GM23338 (cell line): Measurements from ENCODE around the gene ERI3.

Experiments used
- CREB1 ChIP-seq: fragments of 250-450 bp; sonication (Bioruptor Pico); IDR thresholded peaks from 2 replicates; pipeline ENCODE4 v1.5.0; 2020; ENCODE audit warnings: low read depth, mild to moderate bottlenecking, moderate library complexity
- EZH2 ChIP-seq: fragments of 200-600 bp; sonication (generic); IDR thresholded peaks from one replicate; pipeline ENCODE4 v1.8.0; 2017; ENCODE audit warnings: antibody characterized with exemption, mild to moderate bottlenecking, low read depth; ENCODE audit not compliant: unreplicated experiment
- TF ChIP-seq, protein P1 (sequence below), 2 experiments: fragments of 200-600 bp in 1 of 2; sonication (generic) in 1 of 2; conservative IDR thresholded peaks; 2 replicates each; pipeline versions ENCODE4 v1.5.1 to v1.6.1; 2016 to 2017; ENCODE audit warnings: antibody characterized with exemption in 2 of 2, low read depth in 2 of 2, mild to moderate bottlenecking in 2 of 2, moderate library complexity in 1 of 2
- TF ChIP-seq, protein P2 (sequence below): IDR thresholded peaks from one replicate; pipeline ENCODE4 v1.6.1; 2018; ENCODE audit warnings: antibody characterized with exemption; ENCODE audit not compliant: unreplicated experiment
- TF ChIP-seq, protein P3 (sequence below): IDR thresholded peaks from 2 replicates; pipeline ENCODE4 v1.6.1; 2016; ENCODE audit warnings: antibody characterized with exemption

DNA sequence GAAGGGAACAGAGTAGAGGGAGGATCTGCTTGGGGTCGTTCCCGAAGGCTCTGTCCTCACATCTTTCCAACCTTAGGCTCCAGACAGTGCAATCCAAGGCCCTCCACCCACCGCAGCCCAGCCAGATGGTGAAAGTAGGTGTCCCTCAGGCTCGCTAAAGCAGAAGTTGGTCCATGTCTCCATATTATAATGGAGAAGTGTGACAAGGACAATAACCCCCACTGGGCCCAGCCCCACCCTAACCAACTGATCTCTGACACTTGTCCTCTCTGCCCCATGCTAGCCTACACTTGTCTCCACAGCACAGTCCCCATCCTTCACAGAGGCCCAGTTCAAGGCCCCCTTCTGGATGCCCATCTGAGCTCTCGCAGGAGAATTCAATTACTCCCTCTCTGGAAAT lies 93.1 kb downstream of the ERI3 start:
- TF ChIP-seq, protein P1, sequence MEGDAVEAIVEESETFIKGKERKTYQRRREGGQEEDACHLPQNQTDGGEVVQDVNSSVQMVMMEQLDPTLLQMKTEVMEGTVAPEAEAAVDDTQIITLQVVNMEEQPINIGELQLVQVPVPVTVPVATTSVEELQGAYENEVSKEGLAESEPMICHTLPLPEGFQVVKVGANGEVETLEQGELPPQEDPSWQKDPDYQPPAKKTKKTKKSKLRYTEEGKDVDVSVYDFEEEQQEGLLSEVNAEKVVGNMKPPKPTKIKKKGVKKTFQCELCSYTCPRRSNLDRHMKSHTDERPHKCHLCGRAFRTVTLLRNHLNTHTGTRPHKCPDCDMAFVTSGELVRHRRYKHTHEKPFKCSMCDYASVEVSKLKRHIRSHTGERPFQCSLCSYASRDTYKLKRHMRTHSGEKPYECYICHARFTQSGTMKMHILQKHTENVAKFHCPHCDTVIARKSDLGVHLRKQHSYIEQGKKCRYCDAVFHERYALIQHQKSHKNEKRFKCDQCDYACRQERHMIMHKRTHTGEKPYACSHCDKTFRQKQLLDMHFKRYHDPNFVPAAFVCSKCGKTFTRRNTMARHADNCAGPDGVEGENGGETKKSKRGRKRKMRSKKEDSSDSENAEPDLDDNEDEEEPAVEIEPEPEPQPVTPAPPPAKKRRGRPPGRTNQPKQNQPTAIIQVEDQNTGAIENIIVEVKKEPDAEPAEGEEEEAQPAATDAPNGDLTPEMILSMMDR (conservative IDR thresholded peaks at IDR 0.05; ENCODE audit: low read depth in 2 of 2) = no peak
- TF ChIP-seq, protein P2, sequence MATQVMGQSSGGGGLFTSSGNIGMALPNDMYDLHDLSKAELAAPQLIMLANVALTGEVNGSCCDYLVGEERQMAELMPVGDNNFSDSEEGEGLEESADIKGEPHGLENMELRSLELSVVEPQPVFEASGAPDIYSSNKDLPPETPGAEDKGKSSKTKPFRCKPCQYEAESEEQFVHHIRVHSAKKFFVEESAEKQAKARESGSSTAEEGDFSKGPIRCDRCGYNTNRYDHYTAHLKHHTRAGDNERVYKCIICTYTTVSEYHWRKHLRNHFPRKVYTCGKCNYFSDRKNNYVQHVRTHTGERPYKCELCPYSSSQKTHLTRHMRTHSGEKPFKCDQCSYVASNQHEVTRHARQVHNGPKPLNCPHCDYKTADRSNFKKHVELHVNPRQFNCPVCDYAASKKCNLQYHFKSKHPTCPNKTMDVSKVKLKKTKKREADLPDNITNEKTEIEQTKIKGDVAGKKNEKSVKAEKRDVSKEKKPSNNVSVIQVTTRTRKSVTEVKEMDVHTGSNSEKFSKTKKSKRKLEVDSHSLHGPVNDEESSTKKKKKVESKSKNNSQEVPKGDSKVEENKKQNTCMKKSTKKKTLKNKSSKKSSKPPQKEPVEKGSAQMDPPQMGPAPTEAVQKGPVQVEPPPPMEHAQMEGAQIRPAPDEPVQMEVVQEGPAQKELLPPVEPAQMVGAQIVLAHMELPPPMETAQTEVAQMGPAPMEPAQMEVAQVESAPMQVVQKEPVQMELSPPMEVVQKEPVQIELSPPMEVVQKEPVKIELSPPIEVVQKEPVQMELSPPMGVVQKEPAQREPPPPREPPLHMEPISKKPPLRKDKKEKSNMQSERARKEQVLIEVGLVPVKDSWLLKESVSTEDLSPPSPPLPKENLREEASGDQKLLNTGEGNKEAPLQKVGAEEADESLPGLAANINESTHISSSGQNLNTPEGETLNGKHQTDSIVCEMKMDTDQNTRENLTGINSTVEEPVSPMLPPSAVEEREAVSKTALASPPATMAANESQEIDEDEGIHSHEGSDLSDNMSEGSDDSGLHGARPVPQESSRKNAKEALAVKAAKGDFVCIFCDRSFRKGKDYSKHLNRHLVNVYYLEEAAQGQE = no peak
- no peak for TF ChIP-seq EZH2
- TF ChIP-seq, protein P3, sequence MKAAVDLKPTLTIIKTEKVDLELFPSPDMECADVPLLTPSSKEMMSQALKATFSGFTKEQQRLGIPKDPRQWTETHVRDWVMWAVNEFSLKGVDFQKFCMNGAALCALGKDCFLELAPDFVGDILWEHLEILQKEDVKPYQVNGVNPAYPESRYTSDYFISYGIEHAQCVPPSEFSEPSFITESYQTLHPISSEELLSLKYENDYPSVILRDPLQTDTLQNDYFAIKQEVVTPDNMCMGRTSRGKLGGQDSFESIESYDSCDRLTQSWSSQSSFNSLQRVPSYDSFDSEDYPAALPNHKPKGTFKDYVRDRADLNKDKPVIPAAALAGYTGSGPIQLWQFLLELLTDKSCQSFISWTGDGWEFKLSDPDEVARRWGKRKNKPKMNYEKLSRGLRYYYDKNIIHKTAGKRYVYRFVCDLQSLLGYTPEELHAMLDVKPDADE = no peak
- no peak for TF ChIP-seq CREB1 (CRISPR knock-in tag)
